ENCODE data around the gene POU2AF3. TPM values are rescaled to one million over a fixed set of nuclear protein-coding genes. Genes with fewer than 3 reads are reported as not detected.
"Not testable (repeated sequence)": the region's sequence is repeated elsewhere in the genome, so short reads cannot be mapped to it uniquely, and the experiment has no call there.

The POU2AF3 gene
- total RNA-seq, 4 donors from 2014 or later: 6.0 to 9.6 (median 7.1) TPM

GRCh38 chr11:111310723-111311122 is 12.4 kb downstream of the POU2AF3 start:
- Histone ChIP-seq H3K36me3 (no peaks in the 10 kb centered on the region), H3K4me1 (peaks cover 0 to 29% (median 3%) of the 10 kb centered on the region in 4 donors), H3K4me3 (no peak overlapping the region), H3K9me3 (no peaks in the 10 kb centered on the region), H3K27me3 (no peaks in the 10 kb centered on the region), H3K27ac (peak overlapping the region in 1 of 4 donors; percentile 11)
- DNase-seq: no peak
- intact Hi-C loops (cut with DNase I; ENCODE audit: low total_unique reads) (no loop called here), in situ Hi-C loops (cut with MboI; ENCODE audit: low pct_ligation_motif_present in 1 of 4, low pct_unique_long_range_greater_than_20kb in 1 of 4, low sequenced_read_pairs in 3 of 4) (no loop called here)
- TF ChIP-seq CTCF (IDR thresholded peaks at IDR 0.05) (no peak), POLR2AphosphoS5 (IDR thresholded peaks at IDR 0.05) (no peak), POLR2A (IDR thresholded peaks at IDR 0.05) (no peak)
- 73% methylated on average over 4 to 6 of the region's 6 CpGs for WGBS, 2 donors (ENCODE audit: low coverage in 1 of 2)

- Histone ChIP-seq H3K9me3 (no peaks in the 10 kb centered on the region), H3K36me3 (no peaks in the 10 kb centered on the region), H3K27ac (no peak overlapping the region), H3K27me3 (no peaks in the 10 kb centered on the region), H3K4me1 (peaks cover 0 to 29% (median 3%) of the 10 kb centered on the region in 4 donors), H3K4me3 (no peak overlapping the region)
- no peak for DNase-seq
- TF ChIP-seq POLR2A (IDR thresholded peaks at IDR 0.05) (no peak), EP300 (IDR thresholded peaks at IDR 0.05; ENCODE audit: low read depth) (no peak), POLR2AphosphoS5 (IDR thresholded peaks at IDR 0.05) (no peak), CTCF (IDR thresholded peaks at IDR 0.05) (no peak)
- intact Hi-C loops (cut with DNase I; ENCODE audit: low total_unique reads): no loop called here
- in situ Hi-C loops (cut with MboI; ENCODE audit: low pct_ligation_motif_present in 1 of 4, low pct_unique_long_range_greater_than_20kb in 1 of 4, low sequenced_read_pairs in 3 of 4): no loop called here
- 52% methylated on average over 1 of the region's 1 CpG; no CpG with 5 or more reads in 1 of the 2 donors for WGBS, 2 donors (ENCODE audit: low coverage in 1 of 2)
Observed at GRCh38 chr11:111312076-111312475, 13.7 kb downstream of the POU2AF3 start.

- intact Hi-C loops (cut with DNase I; ENCODE audit: low total_unique reads) (no loop called here), in situ Hi-C loops (cut with MboI; ENCODE audit: low pct_ligation_motif_present in 1 of 4, low pct_unique_long_range_greater_than_20kb in 1 of 4, low sequenced_read_pairs in 3 of 4) (no loop called here)
- Histone ChIP-seq H3K4me1 (peaks cover 0 to 2% (median 0%) of the 10 kb centered on the region in 4 donors), H3K4me3 (no peak overlapping the region), H3K9me3 (no peaks in the 10 kb centered on the region), H3K36me3 (no peaks in the 10 kb centered on the region), H3K27ac (no peak overlapping the region), H3K27me3 (no peaks in the 10 kb centered on the region)
- no peak for DNase-seq
- 90 to 96% methylated on average over 4 to 6 of the region's 6 CpGs for WGBS, 2 donors (ENCODE audit: low coverage in 1 of 2)
- TF ChIP-seq POLR2A (IDR thresholded peaks at IDR 0.05) (no peak), EP300 (IDR thresholded peaks at IDR 0.05; ENCODE audit: low read depth) (no peak), CTCF (IDR thresholded peaks at IDR 0.05) (no peak), POLR2AphosphoS5 (IDR thresholded peaks at IDR 0.05) (no peak)
Observed at GRCh38 chr11:111319296-111319695, 20.9 kb downstream of the POU2AF3 start.

GRCh38 chr11:111320199-111320598 is 21.9 kb downstream of the POU2AF3 start:
- H3K27me3 ChIP-seq; in situ Hi-C loops (cut with MboI; ENCODE audit: low pct_ligation_motif_present in 1 of 4, low pct_unique_long_range_greater_than_20kb in 1 of 4, low sequenced_read_pairs in 3 of 4); H3K4me3 ChIP-seq; H3K4me1 ChIP-seq; DNase-seq; intact Hi-C loops (cut with DNase I; ENCODE audit: low total_unique reads); H3K9me3 ChIP-seq; H3K27ac ChIP-seq; H3K36me3 ChIP-seq: not testable (repeated sequence)
- 84% methylated on average over 6 of the region's 6 CpGs; no CpG with 5 or more reads in 1 of the 2 donors for WGBS, 2 donors (ENCODE audit: low coverage in 1 of 2)
